Measurements from ENCODE around the gene CNGA3. TPM values are rescaled to one million over a fixed set of nuclear protein-coding genes. Genes with fewer than 3 reads are reported as not detected.
A peak's percentile ranks its signal among the peaks of the same experiment; 100 is the strongest.
"Not testable (repeated sequence)": the region's sequence is repeated elsewhere in the genome, so short reads cannot be mapped to it uniquely, and the experiment has no call there.

The CNGA3 gene
- total RNA-seq, 2 donors from 2014 or later = not detected

GRCh38 chr2:98419544-98419943 is 73.3 kb downstream of the CNGA3 start:
- peaks cover 11% of the 10 kb centered on the region for H3K9me3 Mint-ChIP-seq
- no peak for ATAC-seq (replicated peaks)
- H3K27me3 Mint-ChIP-seq = no peaks in the 10 kb centered on the region
- no peak overlapping the region for H3K4me3 Mint-ChIP-seq
- no peaks in the 10 kb centered on the region for H3K4me1 Mint-ChIP-seq
- no peak overlapping the region for H3K27ac Mint-ChIP-seq
- H3K36me3 Mint-ChIP-seq (ENCODE audit: low read depth) = no peaks in the 10 kb centered on the region

- Mint-ChIP-seq H3K27me3 (no peaks in the 10 kb centered on the region), H3K9me3 (peaks cover 10% of the 10 kb centered on the region), H3K4me1 (no peaks in the 10 kb centered on the region), H3K4me3 (no peak overlapping the region), H3K27ac (no peak overlapping the region), H3K36me3 (ENCODE audit: low read depth) (no peaks in the 10 kb centered on the region)
- no peak for ATAC-seq (replicated peaks)
Measured at GRCh38 chr2:98419977-98420725, 73.9 kb downstream of the CNGA3 start.

GRCh38 chr2:98422449-98422848 is 76.2 kb downstream of the CNGA3 start:
- no peak overlapping the region for H3K4me3 Mint-ChIP-seq
- no peak for ATAC-seq (replicated peaks)
- H3K27me3 Mint-ChIP-seq = no peaks in the 10 kb centered on the region
- no peak overlapping the region for H3K27ac Mint-ChIP-seq
- no peaks in the 10 kb centered on the region for H3K36me3 Mint-ChIP-seq (ENCODE audit: low read depth)
- H3K9me3 Mint-ChIP-seq = peaks cover 10% of the 10 kb centered on the region
- no peaks in the 10 kb centered on the region for H3K4me1 Mint-ChIP-seq

GRCh38 chr2:98426771-98427170 is 80.5 kb downstream of the CNGA3 start:
- Mint-ChIP-seq H3K4me3 (no peak overlapping the region), H3K27ac (no peak overlapping the region), H3K4me1 (no peaks in the 10 kb centered on the region), H3K36me3 (ENCODE audit: low read depth) (no peaks in the 10 kb centered on the region), H3K27me3 (no peaks in the 10 kb centered on the region), H3K9me3 (peaks cover 10% of the 10 kb centered on the region)
- ATAC-seq (replicated peaks) = no peak

GRCh38 chr2:98432145-98432544 is 85.9 kb downstream of the CNGA3 start:
- Mint-ChIP-seq H3K36me3 (ENCODE audit: low read depth) (no peaks in the 10 kb centered on the region), H3K9me3 (peaks cover 5% of the 10 kb centered on the region), H3K4me3 (no peak overlapping the region), H3K4me1 (peaks cover 5% of the 10 kb centered on the region), H3K27me3 (no peaks in the 10 kb centered on the region), H3K27ac (no peak overlapping the region)
- ATAC-seq (replicated peaks) = no peak

- peaks cover 5% of the 10 kb centered on the region for H3K9me3 Mint-ChIP-seq
- no peaks in the 10 kb centered on the region for H3K27me3 Mint-ChIP-seq
- H3K27ac Mint-ChIP-seq = no peak overlapping the region
- no peak overlapping the region for H3K4me3 Mint-ChIP-seq
- peak; percentile 29 for ATAC-seq (replicated peaks)
- no peaks in the 10 kb centered on the region for H3K36me3 Mint-ChIP-seq (ENCODE audit: low read depth)
- peaks cover 8% of the 10 kb centered on the region for H3K4me1 Mint-ChIP-seq
Measured at GRCh38 chr2:98433363-98433964, 87.2 kb downstream of the CNGA3 start.

GRCh38 chr2:98434492-98434891 is 88.2 kb downstream of the CNGA3 start:
- ATAC-seq (replicated peaks) = no peak

GRCh38 chr2:98435670-98436069 is 89.4 kb downstream of the CNGA3 start:
- not testable (repeated sequence) for H3K27ac Mint-ChIP-seq; H3K36me3 Mint-ChIP-seq (ENCODE audit: low read depth); H3K4me3 Mint-ChIP-seq; H3K27me3 Mint-ChIP-seq; H3K9me3 Mint-ChIP-seq; ATAC-seq (replicated peaks)
- peaks cover 17% of the 10 kb centered on the region for H3K4me1 Mint-ChIP-seq

More at GRCh38 chr2:98434492-98434891, 88.2 kb downstream of the CNGA3 start:
- no peaks in the 10 kb centered on the region for H3K36me3 Mint-ChIP-seq (ENCODE audit: low read depth)
- H3K4me1 Mint-ChIP-seq = peaks cover 16% of the 10 kb centered on the region
- H3K27me3 Mint-ChIP-seq = no peaks in the 10 kb centered on the region
- no peak overlapping the region for H3K4me3 Mint-ChIP-seq
- H3K27ac Mint-ChIP-seq = no peak overlapping the region
- H3K9me3 Mint-ChIP-seq = peaks cover 5% of the 10 kb centered on the region

GRCh38 chr2:98436734-98437133 is 90.5 kb downstream of the CNGA3 start:
- Mint-ChIP-seq H3K4me3 (no peak overlapping the region), H3K4me1 (peaks cover 17% of the 10 kb centered on the region), H3K9me3 (peaks cover 10% of the 10 kb centered on the region), H3K27me3 (no peaks in the 10 kb centered on the region), H3K27ac (no peak overlapping the region), H3K36me3 (ENCODE audit: low read depth) (no peaks in the 10 kb centered on the region)
- ATAC-seq (replicated peaks) = no peak

- peak overlapping the region; percentile 56 for H3K4me3 Mint-ChIP-seq
- ATAC-seq (replicated peaks) = peak; percentile 96
- H3K9me3 Mint-ChIP-seq = peaks cover 5% of the 10 kb centered on the region
- no peaks in the 10 kb centered on the region for H3K36me3 Mint-ChIP-seq (ENCODE audit: low read depth)
- peaks cover 12% of the 10 kb centered on the region for H3K4me1 Mint-ChIP-seq
- no peaks in the 10 kb centered on the region for H3K27me3 Mint-ChIP-seq
- peak overlapping the region; percentile 87 for H3K27ac Mint-ChIP-seq
Measured at GRCh38 chr2:98438190-98439133, 92.2 kb downstream of the CNGA3 start.

- H3K36me3 Mint-ChIP-seq (ENCODE audit: low read depth) = peaks cover 13% of the 10 kb centered on the region
- H3K4me1 Mint-ChIP-seq = peaks cover 16% of the 10 kb centered on the region
- no peak overlapping the region for H3K4me3 Mint-ChIP-seq
- H3K9me3 Mint-ChIP-seq = peaks cover 5% of the 10 kb centered on the region
- ATAC-seq (replicated peaks) = no peak
- no peak overlapping the region for H3K27ac Mint-ChIP-seq
- H3K27me3 Mint-ChIP-seq = no peaks in the 10 kb centered on the region
Measured at GRCh38 chr2:98441706-98442450, 95.6 kb downstream of the CNGA3 start.

GRCh38 chr2:98442488-98442887 is 96.2 kb downstream of the CNGA3 start:
- Mint-ChIP-seq H3K27ac (no peak overlapping the region), H3K36me3 (ENCODE audit: low read depth) (peaks cover 13% of the 10 kb centered on the region), H3K4me3 (no peak overlapping the region), H3K27me3 (no peaks in the 10 kb centered on the region), H3K9me3 (peaks cover 5% of the 10 kb centered on the region), H3K4me1 (peaks cover 16% of the 10 kb centered on the region)
- ATAC-seq (replicated peaks) = no peak

GRCh38 chr2:98444436-98445176 is 98.3 kb downstream of the CNGA3 start, which contains the start of gene INPP4A:
INPP4A (plus strand) TSS chr2:98444858; CDS start chr2:98520049, 75,191 bp downstream.
- Mint-ChIP-seq H3K27me3 (no peaks in the 10 kb centered on the region), H3K4me1 (peaks cover 14% of the 10 kb centered on the region), H3K9me3 (peaks cover 4% of the 10 kb centered on the region), H3K4me3 (peak within 1 kb of the TSS; percentile 93), H3K36me3 (ENCODE audit: low read depth) (peaks cover 13% of the 10 kb centered on the region), H3K27ac (peak within 1 kb of the TSS; percentile 91)
- ATAC-seq (replicated peaks) = peak; percentile 75
